Measurements from ENCODE around the gene MORC1.
"Not testable (repeated sequence)": the region's sequence is repeated elsewhere in the genome, so short reads cannot be mapped to it uniquely, and the experiment has no call there.

Gene MORC1

DNA sequence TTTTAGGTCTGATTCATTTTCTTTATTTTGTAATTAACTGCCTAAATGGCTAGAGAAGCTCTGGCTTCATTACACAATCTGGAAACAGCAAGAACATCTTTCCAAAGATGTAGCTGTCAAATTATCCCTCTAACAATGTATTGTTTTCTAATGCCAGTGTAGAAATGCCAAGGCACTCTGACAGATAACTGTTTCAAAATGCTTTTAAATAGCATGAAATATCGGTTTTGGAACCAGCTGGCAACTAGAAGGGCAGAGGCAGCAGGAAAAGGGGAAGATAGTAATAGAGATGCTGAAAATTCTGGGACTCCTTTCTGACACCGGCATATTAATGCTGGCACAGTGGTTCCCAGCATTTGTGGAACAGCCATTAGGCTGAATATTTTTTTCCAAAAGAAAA is 26.1 kb downstream of the MORC1 start:
- TF ChIP-seq, protein P1, sequence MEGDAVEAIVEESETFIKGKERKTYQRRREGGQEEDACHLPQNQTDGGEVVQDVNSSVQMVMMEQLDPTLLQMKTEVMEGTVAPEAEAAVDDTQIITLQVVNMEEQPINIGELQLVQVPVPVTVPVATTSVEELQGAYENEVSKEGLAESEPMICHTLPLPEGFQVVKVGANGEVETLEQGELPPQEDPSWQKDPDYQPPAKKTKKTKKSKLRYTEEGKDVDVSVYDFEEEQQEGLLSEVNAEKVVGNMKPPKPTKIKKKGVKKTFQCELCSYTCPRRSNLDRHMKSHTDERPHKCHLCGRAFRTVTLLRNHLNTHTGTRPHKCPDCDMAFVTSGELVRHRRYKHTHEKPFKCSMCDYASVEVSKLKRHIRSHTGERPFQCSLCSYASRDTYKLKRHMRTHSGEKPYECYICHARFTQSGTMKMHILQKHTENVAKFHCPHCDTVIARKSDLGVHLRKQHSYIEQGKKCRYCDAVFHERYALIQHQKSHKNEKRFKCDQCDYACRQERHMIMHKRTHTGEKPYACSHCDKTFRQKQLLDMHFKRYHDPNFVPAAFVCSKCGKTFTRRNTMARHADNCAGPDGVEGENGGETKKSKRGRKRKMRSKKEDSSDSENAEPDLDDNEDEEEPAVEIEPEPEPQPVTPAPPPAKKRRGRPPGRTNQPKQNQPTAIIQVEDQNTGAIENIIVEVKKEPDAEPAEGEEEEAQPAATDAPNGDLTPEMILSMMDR (IDR thresholded peaks at IDR 0.05; ENCODE audit: extremely low read depth, insufficient read depth, missing control alignments), result no peak
- DNase-seq (ENCODE audit: low spot score), result no peak
- in situ Hi-C loops (cut with MboI; ENCODE audit: low pct_unique_long_range_greater_than_20kb, low sequenced_read_pairs, unreplicated experiment), result no loop called here

DNA sequence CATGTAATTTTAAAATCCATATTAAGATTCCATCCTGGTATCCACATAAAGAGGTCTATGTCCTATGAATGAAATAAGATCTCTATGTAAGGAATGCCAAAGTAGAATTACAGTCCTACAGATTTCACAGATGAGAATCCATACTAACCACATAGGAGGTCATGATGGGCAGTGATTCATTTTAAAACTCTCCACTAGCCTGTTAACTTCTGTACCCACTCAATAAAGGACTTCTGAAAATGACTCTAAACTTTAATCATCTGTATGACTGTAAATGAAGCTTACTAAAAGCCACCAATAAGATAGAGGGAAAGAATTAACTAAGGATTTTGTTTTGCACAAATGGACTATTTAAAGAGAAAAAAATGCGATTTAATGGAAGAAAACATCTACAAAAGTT is 28.7 kb downstream of the MORC1 start:
- TF ChIP-seq, protein P1 (IDR thresholded peaks at IDR 0.05; ENCODE audit: extremely low read depth, insufficient read depth, missing control alignments), result no peak
- in situ Hi-C loops (cut with MboI; ENCODE audit: low pct_unique_long_range_greater_than_20kb, low sequenced_read_pairs, unreplicated experiment), result loop anchor here (10.0 kb wide), 1 partner anchor 64 kb away; no protein-coding TSS in a partner anchor
- DNase-seq (ENCODE audit: low spot score), result no peak

DNA sequence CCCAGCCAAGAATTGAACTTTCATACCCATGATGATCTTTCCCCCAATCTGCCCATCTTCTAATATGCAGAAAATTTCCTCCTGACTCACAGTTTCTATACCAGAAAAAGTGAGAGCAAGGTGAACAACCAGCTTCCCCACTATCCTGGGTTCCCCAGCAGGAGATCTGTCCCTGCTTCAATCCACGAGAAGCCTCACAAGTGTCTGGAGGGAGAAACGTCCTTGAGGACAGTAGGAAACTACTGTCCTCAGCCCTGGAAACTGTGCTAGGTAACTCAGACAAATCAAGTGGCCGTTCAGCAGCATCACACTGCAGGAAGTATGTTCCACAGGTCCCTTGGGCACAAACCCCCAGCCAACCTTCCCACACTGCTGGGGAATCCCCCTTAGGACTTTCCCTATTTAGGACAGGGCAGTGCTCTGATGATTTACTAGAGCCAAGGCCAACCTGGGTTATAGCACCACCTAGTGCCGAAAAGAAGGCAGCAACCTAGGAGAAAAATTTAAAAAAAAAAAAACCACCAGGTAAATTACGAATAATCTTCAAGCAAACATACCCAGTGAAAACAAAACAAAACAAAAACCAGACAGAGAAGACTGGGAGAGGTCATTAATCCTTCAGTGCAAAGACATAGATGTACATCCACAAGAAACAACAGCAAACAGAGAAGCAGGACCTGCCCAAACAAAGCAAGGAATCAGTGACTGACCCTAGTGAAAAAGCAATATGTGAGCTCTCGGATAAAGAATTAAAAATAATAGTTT is 36.0 kb downstream of the MORC1 start:
- TF ChIP-seq, protein P1 (IDR thresholded peaks at IDR 0.05; ENCODE audit: extremely low read depth, insufficient read depth, missing control alignments), result peak; percentile 78
- DNase-seq (ENCODE audit: low spot score), result peak; percentile 41
- in situ Hi-C loops (cut with MboI; ENCODE audit: low pct_unique_long_range_greater_than_20kb, low sequenced_read_pairs, unreplicated experiment), result loop anchor here (10.0 kb wide), 1 partner anchor 57 kb away; no protein-coding TSS in a partner anchor

DNA sequence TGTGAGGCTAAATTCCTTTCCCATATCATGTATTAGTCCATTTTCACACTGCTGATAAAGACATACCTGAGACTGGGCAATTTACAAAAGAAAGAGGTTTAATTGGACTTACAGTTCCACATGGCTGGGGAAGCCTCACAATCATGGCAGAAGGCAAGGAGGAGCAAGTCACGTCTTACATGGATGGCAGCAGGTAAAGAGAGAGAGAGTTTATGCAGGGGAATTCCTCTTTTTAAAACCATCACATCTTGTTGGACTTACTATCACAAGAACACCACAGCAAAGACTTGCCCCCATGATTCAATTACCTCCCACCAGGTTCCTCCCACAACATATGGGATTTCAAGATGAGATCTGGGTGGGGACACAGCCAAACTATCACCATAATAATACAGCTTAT is 37.8 kb downstream of the MORC1 start:
- not testable (repeated sequence) for DNase-seq (ENCODE audit: low spot score)
- in situ Hi-C loops (cut with MboI; ENCODE audit: low pct_unique_long_range_greater_than_20kb, low sequenced_read_pairs, unreplicated experiment), result loop anchor here (10.0 kb wide), 1 partner anchor 55 kb away; no protein-coding TSS in a partner anchor

DNA sequence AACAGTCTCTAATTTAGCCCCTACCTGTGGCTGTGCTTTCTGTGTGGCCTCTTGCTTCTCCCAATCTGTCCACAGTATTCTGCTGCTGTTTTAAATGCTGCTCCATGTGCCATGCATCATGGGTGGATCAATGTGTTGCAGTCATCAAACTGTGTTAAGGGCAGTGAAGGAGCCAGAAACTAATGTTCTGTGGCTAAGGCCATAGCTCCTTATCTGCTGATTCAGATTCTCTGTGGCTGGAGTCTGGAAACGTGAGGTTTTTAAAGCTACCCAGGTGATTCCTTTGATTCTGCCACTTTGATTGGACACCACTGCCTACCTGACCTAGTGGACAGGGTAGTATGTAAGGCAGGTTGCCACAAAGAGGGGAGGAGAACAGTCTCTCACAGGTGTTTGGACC is 44.8 kb downstream of the MORC1 start:
- DNase-seq (ENCODE audit: low spot score), result no peak
- TF ChIP-seq, protein P1 (IDR thresholded peaks at IDR 0.05; ENCODE audit: extremely low read depth, insufficient read depth, missing control alignments), result no peak
- in situ Hi-C loops (cut with MboI; ENCODE audit: low pct_unique_long_range_greater_than_20kb, low sequenced_read_pairs, unreplicated experiment), result no loop called here

- no peak for DNase-seq (ENCODE audit: low spot score)
- TF ChIP-seq, protein P1 (IDR thresholded peaks at IDR 0.05; ENCODE audit: extremely low read depth, insufficient read depth, missing control alignments), result no peak
- in situ Hi-C loops (cut with MboI; ENCODE audit: low pct_unique_long_range_greater_than_20kb, low sequenced_read_pairs, unreplicated experiment), result no loop called here
Measured at GRCh38 chr3:109072194-109072593, 45.7 kb downstream of the MORC1 start.

- TF ChIP-seq, protein P1 (IDR thresholded peaks at IDR 0.05; ENCODE audit: extremely low read depth, insufficient read depth, missing control alignments), result peak; percentile 34
- DNase-seq (ENCODE audit: low spot score), result no peak
- in situ Hi-C loops (cut with MboI; ENCODE audit: low pct_unique_long_range_greater_than_20kb, low sequenced_read_pairs, unreplicated experiment), result no loop called here
Measured at GRCh38 chr3:109071350-109072142, 46.4 kb downstream of the MORC1 start.

All from GM13977 (cell line).